IMR-90 (cell line): ENCODE measurements around the gene SPRED2. TPM values are rescaled to one million over a fixed set of nuclear protein-coding genes. Genes with fewer than 3 reads are reported as not detected.

Experiments
- ATAC-seq: fragments of 200-7000 bp; cut with Tn5 transposase; 2 replicates; pipeline ENCODE4 v1.9.1; 2020; ENCODE audit warnings: low read depth, mild to moderate bottlenecking, moderate library complexity
- BruUV-seq: library from RNA; stranded (reverse); fragments of 400-500 nt; replicated peaks from 2 replicates; lab custom pipeline; 2021; lab: Mats Ljungman, UMichigan
- CTCF ChIA-PET: fragments of 300-600 bp; formaldehyde crosslinking; extraction: SDS; loops from one replicate; lab custom pipeline; 2021; ENCODE audit warnings: antibody characterized with exemption; lab: Yijun Ruan, JAX
- POLR2A ChIA-PET: fragments of 300-600 bp; sonication (Branson Sonifier 250); formaldehyde crosslinking; loops from one replicate; lab custom pipeline; 2022; ENCODE audit warnings: antibody characterized with exemption; ENCODE audit not compliant: unreplicated experiment; lab: Charles Lee
- DNase-seq: peaks from one replicate; pipeline ENCODE4 v3.0.0; 2013
- H2AFZ ChIP-seq: replicated peaks from 2 replicates; pipeline ENCODE3; 2013; ENCODE audit warnings: low read length, mild to moderate bottlenecking; ENCODE audit not compliant: poor library complexity
- H2AK5ac ChIP-seq: 2 replicates; pipeline ENCODE4 v1.6.1; 2013; ENCODE audit warnings: low read depth, low read length, inconsistent platforms
- H2AK9ac ChIP-seq: replicated peaks from 2 replicates; pipeline ENCODE3; 2013; ENCODE audit warnings: mild to moderate bottlenecking, low read depth, low read length, moderate library complexity; ENCODE audit not compliant: poor library complexity
- H2BK120ac ChIP-seq: 2 replicates; pipeline ENCODE4 v1.6.1; 2013; ENCODE audit warnings: low read depth, low read length, inconsistent platforms
- H2BK15ac ChIP-seq: 3 replicates; pipeline ENCODE4 v1.6.1; 2013; ENCODE audit warnings: low read depth, low read length, inconsistent platforms
- H2BK20ac ChIP-seq: 2 replicates; pipeline ENCODE4 v1.6.1; 2013; ENCODE audit warnings: low read depth, mild to moderate bottlenecking, inconsistent platforms, low read length, moderate library complexity
- H2BK5ac ChIP-seq: 2 replicates; pipeline ENCODE4 v1.6.1; 2013; ENCODE audit warnings: mild to moderate bottlenecking, low read depth, low read length, inconsistent platforms; ENCODE audit not compliant: poor library complexity, severe bottlenecking
- H3K14ac ChIP-seq: replicated peaks from 2 replicates; pipeline ENCODE4 v1.6.1; 2013; ENCODE audit warnings: low read depth, low read length, inconsistent platforms
- H3K18ac ChIP-seq: 2 replicates; pipeline ENCODE4 v1.6.1; 2013; ENCODE audit warnings: low read depth, low read length, control low read depth
- H3K23ac ChIP-seq: 2 replicates; pipeline ENCODE4 v1.6.1; 2013; ENCODE audit warnings: low read depth, low read length, inconsistent platforms
- H3K27ac ChIP-seq: 2 replicates; pipeline ENCODE4 v1.5.1; 2013; ENCODE audit warnings: mild to moderate bottlenecking, control low read depth, low read length; ENCODE audit not compliant: insufficient read depth
- H3K27me3 ChIP-seq: 2 replicates; pipeline ENCODE4 v1.6.1; 2013; ENCODE audit warnings: low read length; ENCODE audit not compliant: control insufficient read depth, insufficient read depth
- H3K36me3 ChIP-seq: 2 replicates; pipeline ENCODE4 v1.6.1; 2013; ENCODE audit warnings: low read length, mixed read lengths; ENCODE audit not compliant: control insufficient read depth, insufficient read depth
- H3K4ac ChIP-seq: 2 replicates; pipeline ENCODE4 v1.6.1; 2013; ENCODE audit warnings: low read depth, low read length, inconsistent platforms
- H3K4me1 ChIP-seq: 2 replicates; pipeline ENCODE4 v1.6.1; 2013; ENCODE audit warnings: low read length, mixed read lengths; ENCODE audit not compliant: control insufficient read depth, insufficient read depth
- H3K4me2 ChIP-seq: 2 replicates; pipeline ENCODE4 v1.6.1; 2013; ENCODE audit warnings: low read depth, mild to moderate bottlenecking, control low read depth, low read length, moderate library complexity
- H3K4me3 ChIP-seq: 2 replicates; pipeline ENCODE4 v1.5.1; 2013; ENCODE audit warnings: low read depth, mild to moderate bottlenecking, control low read depth, low read length, moderate library complexity; ENCODE audit not compliant: insufficient read depth
- H3K56ac ChIP-seq: 2 replicates; pipeline ENCODE4 v1.6.1; 2013; ENCODE audit warnings: low read length, inconsistent platforms; ENCODE audit not compliant: insufficient read depth; ENCODE audit errors: extremely low read depth
- H3K79me1 ChIP-seq, 2 experiments: 2 replicates each; pipeline ENCODE4 v1.6.1; 2013; ENCODE audit warnings: low read length in 2 of 2, inconsistent platforms in 1 of 2, low read depth in 1 of 2
- H3K9ac ChIP-seq: 2 replicates; pipeline ENCODE4 v1.6.1; 2013; ENCODE audit warnings: low read depth, low read length, control low read depth
- H3K9me1 ChIP-seq: 2 replicates; pipeline ENCODE4 v1.6.1; 2013; ENCODE audit warnings: low read length, inconsistent platforms; ENCODE audit not compliant: insufficient read depth
- H3K9me3 ChIP-seq: 2 replicates; pipeline ENCODE4 v1.6.1; 2013; ENCODE audit warnings: low read length; ENCODE audit not compliant: control insufficient read depth, insufficient read depth
- H4K20me1 ChIP-seq: 2 replicates; pipeline ENCODE4 v1.6.1; 2013; ENCODE audit warnings: low read length, inconsistent platforms; ENCODE audit not compliant: insufficient read depth
- H4K5ac ChIP-seq: 2 replicates; pipeline ENCODE4 v1.6.1; 2013; ENCODE audit warnings: mild to moderate bottlenecking, low read depth, low read length, control low read depth
- H4K8ac ChIP-seq, 2 experiments: 2 replicates each; pipeline ENCODE4 v1.6.1; 2013; ENCODE audit warnings: low read depth in 2 of 2, low read length in 2 of 2, control low read depth in 1 of 2, inconsistent platforms in 1 of 2
- H4K91ac ChIP-seq: 2 replicates; pipeline ENCODE4 v1.6.1; 2013; ENCODE audit warnings: low read depth, low read length, inconsistent platforms; ENCODE audit not compliant: insufficient read depth
- BHLHE40 ChIP-seq: fragments of 150-350 bp; IDR thresholded peaks from 2 replicates; pipeline ENCODE4 v1.6.1; 2016; ENCODE audit warnings: mild to moderate bottlenecking, low read depth, low read length
- CEBPB ChIP-seq: IDR thresholded peaks from 2 replicates; pipeline ENCODE4 v1.6.1; 2012; ENCODE audit warnings: low read depth, low read length, improper control_type of control experiment
- CHD1 ChIP-seq: IDR thresholded peaks from 2 replicates; pipeline ENCODE4 v1.6.1; 2012; ENCODE audit warnings: low read depth, low read length, improper control_type of control experiment
- CTCF ChIP-seq: conservative IDR thresholded peaks from 2 replicates; pipeline ENCODE4 v1.5.1; 2012; ENCODE audit warnings: mild to moderate bottlenecking, low read depth, low read length, improper control_type of control experiment
- MAFK ChIP-seq: IDR thresholded peaks from 2 replicates; pipeline ENCODE4 v1.6.1; 2012; ENCODE audit warnings: low read depth, low read length, improper control_type of control experiment
- MAZ ChIP-seq: IDR thresholded peaks from 2 replicates; pipeline ENCODE4 v1.6.1; 2012; ENCODE audit warnings: low read depth, mild to moderate bottlenecking, low read length, improper control_type of control experiment, moderate library complexity, borderline replicate concordance
- MXI1 ChIP-seq: IDR thresholded peaks from 2 replicates; pipeline ENCODE4 v1.6.1; 2012; ENCODE audit warnings: low read depth, mild to moderate bottlenecking, low read length, moderate library complexity, borderline replicate concordance
- NFE2L2 ChIP-seq: fragments of 150-350 bp; IDR thresholded peaks from 2 replicates; pipeline ENCODE4 v1.6.1; 2016; ENCODE audit warnings: low read depth, mild to moderate bottlenecking, low read length
- POLR2A ChIP-seq: IDR thresholded peaks from 2 replicates; pipeline ENCODE4 v1.6.1; 2012; ENCODE audit warnings: mild to moderate bottlenecking, low read depth, low read length
- RAD21 ChIP-seq: IDR thresholded peaks from 2 replicates; pipeline ENCODE4 v1.6.1; 2012; ENCODE audit warnings: low read length, improper control_type of control experiment
- RCOR1 ChIP-seq: IDR thresholded peaks from 2 replicates; pipeline ENCODE4 v1.6.1; 2012; ENCODE audit warnings: mild to moderate bottlenecking, low read length, improper control_type of control experiment; ENCODE audit not compliant: insufficient replicate concordance
- RFX5 ChIP-seq: IDR thresholded peaks from 2 replicates; pipeline ENCODE4 v1.8.0; 2012; ENCODE audit warnings: low read depth, mild to moderate bottlenecking, low read length, moderate library complexity
- SMC3 ChIP-seq: fragments of 150-350 bp; IDR thresholded peaks from 2 replicates; pipeline ENCODE4 v1.6.1; 2016; ENCODE audit warnings: low read depth, mild to moderate bottlenecking, antibody characterized with exemption, low read length, moderate library complexity
- WGBS, 2 experiments: methylation state at CpG; one replicate each; pipeline versions ENCODE4 v1.1.5 to v1.1.7; 2013; ENCODE audit warnings: missing lambda C conversion rate in 2 of 2; ENCODE audit not compliant: insufficient read length in 1 of 2; ENCODE audit errors: extremely low coverage in 2 of 2; 5-methylcytosine and 5-hydroxymethylcytosine counted together
- dilution Hi-C: fragments of 300-500 bp; cut with HindIII; formaldehyde crosslinking; loops from one replicate; pipeline ENCODE4 v1.14.3; 2018; ENCODE audit warnings: low sequenced_read_pairs; ENCODE audit not compliant: unreplicated experiment
- in situ Hi-C: fragments of 300-500 bp; cut with MboI; formaldehyde crosslinking; loops from 3 replicates; pipeline ENCODE4 v1.14.3; 2019; ENCODE audit warnings: low sequenced_read_pairs, inconsistent platforms, mixed read lengths
- intact Hi-C: fragments of 100-400 bp; cut with micrococcal nuclease; formaldehyde crosslinking; loops from 2 replicates; pipeline ENCODE4 v1.10.0; 2022
- polyA plus RNA-seq, 3 experiments: library from polyadenylated mRNA; depleted of rRNA; stranded (reverse); fragments of >200 nt; gene quantifications; 2 replicates each; pipeline ENCODE4 v1.2.3, GENCODE V29; 2012; ENCODE audit warnings: low replicate concordance in 1 of 3
- total RNA-seq: library from RNA; depleted of rRNA; stranded (reverse); fragments of >200 nt; gene quantifications from 2 replicates; pipeline ENCODE4 v1.2.3, GENCODE V29; 2012
- TF ChIP-seq, protein P1 (sequence below): fragments of 150-350 bp; IDR thresholded peaks from 2 replicates; pipeline ENCODE4 v1.6.1; 2016; ENCODE audit warnings: low read depth, mild to moderate bottlenecking, low read length, moderate library complexity, borderline replicate concordance
- TF ChIP-seq, protein P2 (sequence below): fragments of 150-350 bp; IDR thresholded peaks from 2 replicates; pipeline ENCODE4 v1.6.1; 2017; ENCODE audit warnings: mild to moderate bottlenecking, antibody characterized with exemption, low read length, low read depth

Gene SPRED2
- total and polyA plus RNA-seq, 2 of the 4 experiments (the other 2 are of a cell fraction): 4.8 to 18.7 TPM

- intact Hi-C loops (no loop called here), dilution Hi-C loops (no loop called here), in situ Hi-C loops (no loop called here)
- Histone ChIP-seq H3K4me3 (no peak overlapping the region), H2AK5ac (no peak overlapping the region), H2BK5ac (no peak overlapping the region), H3K27me3 (no peaks in the 10 kb centered on the region), H2AFZ (no peak overlapping the region), H3K9me1 (peaks cover 33% of the 10 kb centered on the region), H3K4me1 (peaks cover 18% of the 10 kb centered on the region), H2BK20ac (no peak overlapping the region), H4K5ac (no peak overlapping the region), H4K8ac (no peak overlapping the region), H3K23ac (no peak overlapping the region; the same call in 1 of the 2 replicates), H3K27ac (no peak overlapping the region), H3K9ac (no peak overlapping the region), H4K91ac (no peak overlapping the region), H3K9me3 (no peaks in the 10 kb centered on the region), H2BK120ac (no peak overlapping the region), H2AK9ac (no peak overlapping the region), H3K18ac (no peak overlapping the region), H3K4me2 (no peak overlapping the region), H2BK15ac (no peak overlapping the region), H3K79me1 (peaks cover 41 to 85% of the 10 kb centered on the region in 2 experiments), H3K14ac (0 out of 2 replicates have a peak overlapping the region, but pooled peaks have one; percentile 19), H3K4ac (no peak overlapping the region), H3K56ac (no peak overlapping the region), H4K20me1 (peaks cover 60% of the 10 kb centered on the region), H3K36me3 (no peaks in the 10 kb centered on the region)
- CTCF ChIA-PET: interaction anchor here (1.9 kb wide), 1 partner anchor 76 kb away, joined by 4 read pairs; no protein-coding TSS in a partner anchor
- BruUV-seq: no TSS peak
- no peak for DNase-seq
- no peak for ATAC-seq
- POLR2A ChIA-PET: interaction anchor here (0.6 kb wide), 1 partner anchor 42 kb away, joined by 10 read pairs; no protein-coding TSS in a partner anchor
- 96% methylated on average over 4 of the region's 9 CpGs; no CpG with 5 or more reads in 1 of the 2 experiments for WGBS, 2 experiments
- TF ChIP-seq MXI1: no peak
- TF ChIP-seq CEBPB: no peak
- TF ChIP-seq BHLHE40: no peak
- TF ChIP-seq MAFK: no peak
- TF ChIP-seq RCOR1: no peak
- no peak for TF ChIP-seq RAD21
- TF ChIP-seq MAZ: no peak
- TF ChIP-seq SMC3: no peak
- TF ChIP-seq, protein P1, sequence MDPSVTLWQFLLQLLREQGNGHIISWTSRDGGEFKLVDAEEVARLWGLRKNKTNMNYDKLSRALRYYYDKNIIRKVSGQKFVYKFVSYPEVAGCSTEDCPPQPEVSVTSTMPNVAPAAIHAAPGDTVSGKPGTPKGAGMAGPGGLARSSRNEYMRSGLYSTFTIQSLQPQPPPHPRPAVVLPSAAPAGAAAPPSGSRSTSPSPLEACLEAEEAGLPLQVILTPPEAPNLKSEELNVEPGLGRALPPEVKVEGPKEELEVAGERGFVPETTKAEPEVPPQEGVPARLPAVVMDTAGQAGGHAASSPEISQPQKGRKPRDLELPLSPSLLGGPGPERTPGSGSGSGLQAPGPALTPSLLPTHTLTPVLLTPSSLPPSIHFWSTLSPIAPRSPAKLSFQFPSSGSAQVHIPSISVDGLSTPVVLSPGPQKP: no peak
- TF ChIP-seq, protein P2, sequence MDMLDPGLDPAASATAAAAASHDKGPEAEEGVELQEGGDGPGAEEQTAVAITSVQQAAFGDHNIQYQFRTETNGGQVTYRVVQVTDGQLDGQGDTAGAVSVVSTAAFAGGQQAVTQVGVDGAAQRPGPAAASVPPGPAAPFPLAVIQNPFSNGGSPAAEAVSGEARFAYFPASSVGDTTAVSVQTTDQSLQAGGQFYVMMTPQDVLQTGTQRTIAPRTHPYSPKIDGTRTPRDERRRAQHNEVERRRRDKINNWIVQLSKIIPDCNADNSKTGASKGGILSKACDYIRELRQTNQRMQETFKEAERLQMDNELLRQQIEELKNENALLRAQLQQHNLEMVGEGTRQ: no peak
- no peak for TF ChIP-seq CTCF
- no peak for TF ChIP-seq CHD1
- TF ChIP-seq NFE2L2: no peak
- no peak for TF ChIP-seq POLR2A
- TF ChIP-seq RFX5: no peak
These were observed 80.3 kb downstream of the SPRED2 start for GRCh38 chr2:65351948-65352595.
